DMS 273 treated with DMSO at 0.1 percent for 48 hours (cell line): ENCODE results near the gene CLIC5.

Experiments used
- DNase-seq: peaks from one replicate; lab custom pipeline; 2025; lab: John Stamatoyannopoulos, UW

Gene CLIC5

DNA sequence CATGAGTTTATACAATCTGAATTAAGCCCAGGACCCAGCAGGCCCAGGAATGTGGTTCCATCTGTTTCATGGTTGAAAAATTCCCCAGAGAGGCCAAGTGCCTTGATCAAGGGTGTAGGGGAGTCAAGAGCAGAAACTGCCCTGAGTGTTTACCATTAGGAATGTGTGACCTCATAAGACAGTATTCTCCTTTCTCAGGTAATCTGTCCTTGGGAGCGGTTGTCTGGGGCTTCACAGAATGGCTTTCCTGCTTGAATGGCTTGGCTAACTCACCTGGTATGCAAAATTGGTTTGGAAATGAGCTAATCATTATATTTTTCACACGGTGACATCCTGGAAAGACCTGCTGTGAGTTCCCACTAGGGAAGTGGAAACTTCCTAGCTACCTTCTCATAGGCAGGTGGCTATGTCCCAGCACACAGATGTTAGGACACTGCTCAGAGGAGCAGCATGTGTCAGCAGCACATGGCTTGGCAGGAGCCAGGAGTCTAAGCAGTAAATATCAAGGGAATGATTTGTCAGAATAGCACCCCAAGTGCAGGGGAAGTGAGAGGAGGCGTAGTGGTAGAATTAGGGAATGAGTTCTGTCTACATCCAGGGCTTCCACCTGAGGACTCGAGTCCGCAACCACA is 17.7 kb downstream of the CLIC5 start:
- DNase-seq, result no peak

DNA sequence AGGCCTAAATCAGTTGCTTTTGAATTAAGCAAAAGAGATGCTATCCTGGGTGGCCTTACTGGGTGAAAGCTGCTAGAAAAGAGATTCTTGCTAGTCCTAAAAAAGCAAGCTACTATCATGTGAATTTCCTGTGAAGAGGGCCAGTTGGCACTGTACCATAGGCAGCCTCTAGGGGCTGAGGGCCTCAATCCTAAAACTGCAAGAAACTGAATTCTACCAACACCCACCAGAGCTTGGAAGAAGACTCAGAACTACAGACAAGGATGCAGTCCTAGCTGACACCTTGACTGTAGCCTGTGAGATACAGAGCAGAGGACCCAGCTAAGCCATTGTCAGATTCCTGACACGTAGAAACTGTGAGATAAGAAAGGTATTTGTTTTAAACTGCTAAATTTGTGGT is 24.5 kb downstream of the CLIC5 start:
- no peak for DNase-seq

DNA sequence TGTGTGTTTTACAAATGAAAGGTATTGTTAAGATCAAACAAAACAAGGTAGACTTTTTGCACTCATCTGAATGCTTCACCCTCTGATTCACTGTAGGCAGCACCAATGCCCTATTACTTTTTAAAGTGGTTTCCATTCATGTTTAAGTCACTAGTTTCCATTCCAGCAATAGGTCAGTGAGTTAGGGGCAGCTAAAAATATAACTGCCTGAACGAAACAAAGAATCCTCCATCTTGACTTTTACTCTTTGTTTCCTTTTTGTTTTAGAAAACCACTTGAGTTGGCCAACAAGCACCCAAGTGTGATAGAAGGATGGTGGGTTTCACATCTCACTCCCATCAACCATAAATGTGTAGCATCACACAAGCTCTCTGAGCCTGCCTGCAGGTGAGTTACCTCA is 25.5 kb downstream of the CLIC5 start:
- no peak for DNase-seq

DNA sequence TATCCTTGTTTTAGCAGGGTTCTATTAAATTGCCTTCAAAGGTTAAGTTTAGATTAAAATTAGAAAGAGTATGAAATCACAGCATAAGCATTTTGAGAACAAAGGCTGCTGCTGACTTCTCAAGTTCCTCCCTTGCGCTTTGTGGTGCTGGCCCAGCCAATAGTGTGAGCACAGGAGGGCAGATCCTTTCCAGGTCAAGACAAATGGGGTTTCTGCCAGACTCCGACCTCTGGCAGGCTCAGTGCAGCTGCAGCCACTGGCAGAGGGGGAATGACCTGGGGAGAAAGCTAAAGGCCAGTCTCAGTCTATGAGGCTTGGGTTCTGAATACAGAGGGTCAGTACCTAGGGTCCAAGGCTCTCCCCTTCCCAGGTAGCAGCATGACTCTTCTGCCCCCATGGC is 27.0 kb downstream of the CLIC5 start:
- no peak for DNase-seq

DNA sequence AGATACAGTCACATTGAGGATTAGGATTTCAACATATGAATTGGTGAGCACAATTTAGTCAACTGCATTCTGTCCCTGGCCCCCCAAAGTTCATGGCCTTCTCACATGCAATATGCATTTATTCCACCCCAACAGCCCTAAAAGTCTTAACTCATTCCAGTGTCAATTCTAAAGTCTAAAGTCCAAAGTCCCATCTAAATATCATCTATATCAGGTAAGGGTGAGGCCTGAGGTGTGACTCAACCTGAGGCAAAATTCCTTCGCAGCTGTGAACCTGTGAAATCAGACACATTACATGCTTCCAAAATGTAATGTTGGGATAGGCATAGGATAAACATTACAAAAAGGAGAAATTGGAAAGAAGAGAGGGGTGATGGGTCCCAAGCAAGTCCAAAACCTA is 27.8 kb downstream of the CLIC5 start:
- DNase-seq, result no peak

DNA sequence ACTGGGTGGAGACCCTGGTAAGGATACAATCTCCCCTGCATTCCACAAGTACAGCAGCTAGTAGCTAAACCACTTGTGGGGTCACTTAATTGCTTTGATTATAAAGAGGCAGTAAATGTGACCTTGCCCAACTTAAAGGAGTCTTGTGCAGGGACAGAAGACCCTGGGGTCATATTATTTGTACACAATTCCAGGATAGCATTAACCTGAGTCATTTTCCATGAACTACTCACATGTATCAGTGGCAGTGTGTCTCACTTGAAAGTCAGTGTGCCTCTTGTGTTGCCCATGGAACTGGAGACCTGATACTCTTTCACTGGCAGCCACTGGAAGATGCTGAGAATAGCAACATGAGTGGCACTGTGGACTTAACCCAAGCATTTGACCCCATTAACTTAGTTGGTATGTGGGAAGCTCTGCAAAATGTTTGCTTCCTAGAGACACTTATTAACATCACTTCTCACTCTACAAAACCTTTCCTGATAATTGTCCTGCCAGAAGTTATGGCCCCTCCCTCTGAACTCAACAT is 28.9 kb downstream of the CLIC5 start:
- DNase-seq, result no peak

DNA sequence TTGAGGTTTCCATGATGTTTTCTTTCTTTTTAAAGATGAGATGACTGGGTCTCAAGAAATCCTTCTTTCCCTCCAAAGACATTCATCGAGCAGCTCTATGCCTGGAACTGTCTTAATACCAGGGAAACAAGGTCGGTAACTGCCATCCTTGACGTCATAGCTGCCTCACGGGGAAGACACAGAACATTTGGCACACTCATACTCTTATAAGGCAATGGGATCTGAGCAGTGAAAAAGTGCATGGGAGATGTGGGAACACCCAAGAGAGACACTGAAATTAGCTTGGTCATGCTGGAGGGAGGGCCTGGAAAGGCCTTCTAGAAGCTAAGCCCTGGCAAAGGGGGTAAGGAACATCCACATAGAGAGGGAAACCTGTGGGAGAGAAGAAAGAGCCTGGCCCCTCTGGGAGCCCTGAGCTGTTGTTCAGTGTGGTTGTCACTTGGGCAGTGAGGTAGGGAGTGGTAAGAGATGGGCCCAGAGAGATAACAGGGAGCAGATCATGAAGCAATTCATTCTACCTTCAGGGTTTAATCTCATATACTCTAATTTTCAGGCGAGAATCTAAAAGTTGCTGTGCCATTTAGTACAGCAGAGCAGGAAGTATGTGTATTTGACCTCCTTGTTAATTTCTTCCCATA is 30.8 kb downstream of the CLIC5 start:
- no peak for DNase-seq

DNA sequence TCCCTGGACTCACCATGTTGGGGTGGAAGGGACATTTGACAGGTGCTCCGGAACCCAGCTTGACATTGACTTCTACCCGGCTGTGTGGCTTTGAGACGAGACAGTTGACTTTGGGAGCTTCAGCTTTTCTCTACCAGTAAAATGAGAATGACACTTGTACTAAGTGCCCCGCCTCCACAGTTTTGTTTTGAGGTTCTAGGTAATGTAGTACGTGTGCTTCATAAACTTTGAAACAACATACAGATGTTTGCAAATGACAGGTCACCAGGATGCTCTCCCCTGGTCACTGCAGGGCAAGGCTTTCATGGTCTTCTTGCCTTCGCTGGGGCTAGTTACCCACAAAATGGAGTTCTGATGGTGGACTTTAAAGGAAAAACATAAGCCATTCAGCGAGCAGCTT is 31.3 kb downstream of the CLIC5 start:
- DNase-seq, result no peak

DNA sequence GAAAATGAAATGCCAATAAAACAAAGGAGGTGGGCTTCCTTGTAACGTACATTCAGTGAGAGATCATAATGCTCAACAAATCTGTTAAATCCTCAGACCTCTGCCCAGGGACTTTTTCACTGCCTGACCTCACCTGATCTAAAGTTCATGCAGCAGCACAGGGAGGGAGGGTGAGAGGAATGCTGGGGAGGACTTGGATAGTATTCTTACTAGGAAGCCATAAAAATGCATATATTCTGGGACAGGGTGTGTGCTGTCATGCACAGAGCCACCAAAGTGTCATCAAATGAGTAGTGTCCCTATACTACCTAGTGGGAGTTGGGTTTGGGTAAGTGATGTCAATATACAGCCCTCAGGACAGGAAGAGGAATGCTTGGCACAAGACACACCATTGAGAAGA is 32.6 kb downstream of the CLIC5 start:
- no peak for DNase-seq

DNA sequence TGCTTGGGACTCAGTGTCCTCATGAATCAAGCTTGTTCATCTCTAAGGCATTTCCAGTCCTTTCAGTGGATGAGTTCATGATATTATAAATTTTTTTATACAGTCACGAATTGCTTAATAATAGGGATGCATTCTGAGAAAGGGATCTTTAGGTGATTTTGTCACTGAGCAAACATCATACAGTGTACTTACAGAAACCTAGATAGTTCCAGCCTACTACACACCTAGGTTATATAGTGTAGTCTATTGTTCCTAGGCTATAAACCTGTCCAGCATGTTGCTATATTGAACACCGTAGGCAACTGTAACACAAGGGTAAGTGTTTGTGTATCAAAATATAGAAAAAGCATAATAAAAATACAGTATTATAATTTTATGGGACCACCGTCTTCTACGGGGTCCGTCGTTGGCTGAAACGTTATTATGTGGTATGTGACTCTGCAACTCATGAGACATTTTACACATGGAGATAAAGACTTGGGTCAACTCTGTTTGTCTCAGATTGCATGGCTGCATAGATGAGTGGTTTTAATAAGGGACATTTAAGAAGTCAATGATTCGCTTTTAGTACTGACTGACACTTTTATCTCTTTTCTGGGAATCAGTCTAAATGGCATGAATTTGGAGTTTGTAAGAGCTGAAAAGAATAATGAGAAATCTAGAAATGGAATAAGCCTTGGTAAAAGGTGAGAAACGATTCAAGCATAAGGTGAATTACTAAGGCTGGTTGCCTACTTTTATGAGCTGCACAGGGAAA is 33.2 kb downstream of the CLIC5 start:
- no peak for DNase-seq

DNA sequence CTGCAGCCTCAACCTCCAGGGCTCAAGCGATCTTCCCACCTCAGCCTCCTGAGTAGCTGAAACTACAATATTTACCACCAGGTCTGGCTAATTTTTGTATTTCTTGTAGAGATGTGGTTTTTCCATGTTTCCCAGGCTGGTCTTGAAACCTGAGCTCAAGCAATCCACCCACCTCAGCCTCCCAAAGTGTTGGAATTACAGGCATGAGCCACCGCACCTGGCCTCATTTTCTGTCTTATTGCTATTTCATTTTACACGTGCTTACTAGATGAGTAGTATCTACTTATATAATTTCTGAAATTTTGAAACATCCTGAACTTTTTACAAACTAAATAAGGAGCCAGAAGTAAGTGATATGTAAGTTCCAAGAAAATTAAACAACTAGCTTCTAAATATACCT is 34.6 kb downstream of the CLIC5 start:
- no peak for DNase-seq

DNA sequence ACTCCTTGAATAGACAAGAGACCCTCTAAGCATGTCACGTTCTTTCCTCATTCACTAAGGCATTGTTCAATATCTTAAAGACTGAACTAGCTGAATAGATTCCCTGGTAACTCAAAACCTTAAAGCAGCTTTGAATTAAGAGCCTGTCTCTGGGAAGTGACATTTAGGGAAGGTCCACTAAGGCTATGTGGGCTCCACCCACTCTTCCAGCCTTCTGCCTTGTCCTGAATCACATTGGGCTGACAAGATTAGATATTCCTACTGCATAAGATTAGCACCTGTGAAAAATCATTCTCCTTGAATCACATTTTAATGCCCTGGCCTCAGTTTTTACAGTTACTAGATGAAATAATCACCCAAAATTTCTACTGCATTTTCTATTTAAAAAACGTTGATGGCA is 36.3 kb downstream of the CLIC5 start:
- DNase-seq, result no peak

DNA sequence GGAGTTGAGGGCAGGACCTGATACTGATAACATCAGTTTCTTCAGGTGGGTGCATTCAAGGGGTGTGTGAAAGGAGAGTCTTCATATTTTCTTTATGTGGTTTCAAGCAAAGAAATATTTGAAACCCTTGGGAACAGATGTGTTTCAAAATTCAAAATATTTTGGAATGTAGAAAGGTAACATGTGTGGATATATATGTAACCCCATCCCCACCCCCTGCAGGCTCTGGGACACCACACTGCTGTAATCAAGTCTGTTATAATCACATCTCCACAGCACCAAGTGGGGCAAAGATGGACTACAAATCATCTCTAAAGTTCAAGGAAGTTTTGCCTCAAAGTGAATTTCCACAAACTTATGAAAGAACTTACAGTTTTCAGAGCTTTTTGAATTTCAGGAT is 41.1 kb downstream of the CLIC5 start:
- DNase-seq, result no peak

DNA sequence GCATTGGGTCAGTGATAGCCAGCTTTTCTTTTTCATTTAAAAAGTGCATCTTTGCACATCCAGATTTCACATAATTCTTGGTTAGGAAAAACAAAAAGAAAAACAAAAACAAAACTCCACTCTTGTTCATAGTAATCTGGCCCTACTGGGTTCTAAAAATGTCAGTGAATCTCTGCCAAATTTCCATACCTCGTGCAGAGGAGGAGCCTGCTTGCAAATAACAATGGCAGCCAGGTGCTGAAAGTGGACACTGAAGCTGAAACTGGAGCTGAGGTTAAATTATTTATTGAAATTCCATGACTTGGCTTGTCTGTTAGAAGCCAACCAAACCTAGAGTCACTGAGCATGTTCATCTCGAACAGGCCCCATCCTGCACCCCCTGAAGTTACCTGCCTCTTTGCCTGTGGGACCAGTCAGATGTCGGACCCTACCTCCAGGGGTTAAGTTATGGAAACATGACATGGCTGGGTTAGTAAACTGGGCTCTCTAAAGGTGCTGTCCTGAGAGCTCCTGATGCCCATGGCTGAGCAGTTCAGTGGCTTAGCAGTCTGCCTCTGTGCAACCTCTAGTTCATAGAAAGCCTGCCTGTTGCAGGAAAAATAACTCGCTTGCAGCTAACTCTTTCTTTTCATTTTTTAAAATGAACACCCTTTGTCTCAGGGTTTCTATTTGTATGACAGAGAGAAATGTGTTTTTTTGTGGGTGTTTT is 42.7 kb downstream of the CLIC5 start:
- no peak for DNase-seq

DNA sequence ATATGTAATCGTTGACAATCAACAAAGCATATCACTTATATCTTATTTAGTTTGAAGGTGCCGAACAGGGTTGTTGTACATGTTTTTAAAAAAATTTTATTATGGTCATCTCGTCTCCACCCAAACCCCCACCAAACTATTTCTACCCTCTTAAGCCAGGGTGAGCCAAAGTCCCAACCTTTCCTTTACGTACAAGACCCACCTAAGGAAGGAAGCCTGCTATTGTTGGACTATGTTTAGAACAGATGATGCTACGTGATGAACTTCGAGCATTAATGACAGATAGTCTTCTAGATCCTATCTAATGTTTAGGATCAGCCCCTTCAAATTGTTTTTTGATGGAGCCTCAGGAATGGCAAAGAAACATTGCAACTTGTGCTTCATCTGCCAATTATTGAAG is 44.4 kb downstream of the CLIC5 start:
- no peak for DNase-seq

DNA sequence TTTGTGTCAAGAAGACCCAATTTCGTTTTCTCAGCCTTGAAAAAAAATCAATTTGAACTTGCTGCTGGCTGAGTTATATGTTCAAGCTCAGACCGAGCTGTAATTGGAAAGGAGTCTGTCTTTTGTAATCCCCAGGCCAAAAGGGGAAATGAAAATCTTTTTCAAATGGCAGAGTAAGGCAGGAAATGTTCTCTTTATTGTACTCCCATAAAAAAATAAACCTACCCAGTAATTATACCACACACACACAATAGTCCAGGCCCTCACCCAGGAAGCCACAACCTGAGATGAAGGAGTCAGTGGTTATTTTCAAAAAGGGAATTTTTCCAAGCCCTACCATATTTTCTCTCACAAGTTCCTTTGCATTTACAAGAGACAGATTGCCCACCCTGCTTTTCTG is 45.3 kb downstream of the CLIC5 start:
- DNase-seq, result no peak

DNA sequence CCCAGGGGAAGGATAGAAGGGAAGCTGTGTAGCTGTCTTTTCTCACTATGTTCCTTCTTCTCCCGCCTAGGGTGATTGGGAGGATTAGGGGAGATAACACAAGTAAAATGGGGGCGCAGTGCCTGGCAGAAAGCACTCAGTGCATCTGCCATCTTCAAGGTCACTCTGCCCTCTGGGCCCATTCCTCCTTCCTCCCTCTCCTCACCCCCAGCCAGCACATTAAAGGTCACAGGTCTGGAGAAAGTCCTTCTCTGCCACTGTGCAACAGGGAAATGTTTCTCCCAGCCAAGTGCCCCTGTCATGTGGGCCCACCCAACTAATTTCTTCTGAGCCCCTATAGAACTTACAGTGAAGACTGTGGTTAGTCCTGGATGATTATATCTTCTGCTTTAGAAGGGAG is 45.8 kb downstream of the CLIC5 start:
- no peak for DNase-seq

DNA sequence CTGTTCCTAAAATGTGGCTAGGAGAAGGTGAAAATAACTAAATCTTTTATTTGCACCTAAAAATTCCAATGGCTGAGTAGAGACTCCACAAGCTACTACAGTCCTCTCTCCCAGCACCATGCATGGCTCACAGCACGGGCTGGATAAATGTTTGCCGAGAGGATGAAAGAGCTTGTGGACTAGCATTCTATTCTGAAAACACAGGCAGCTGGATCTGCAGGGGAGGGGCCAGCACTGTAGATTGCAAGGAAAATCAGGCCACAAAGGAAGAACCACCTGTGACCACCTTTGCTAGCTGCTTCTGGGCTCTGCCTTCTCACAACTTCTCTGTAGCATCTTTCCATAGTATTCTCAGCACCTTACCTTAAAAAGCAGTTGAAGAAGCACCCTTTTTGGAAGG is 46.6 kb downstream of the CLIC5 start:
- no peak for DNase-seq

DNA sequence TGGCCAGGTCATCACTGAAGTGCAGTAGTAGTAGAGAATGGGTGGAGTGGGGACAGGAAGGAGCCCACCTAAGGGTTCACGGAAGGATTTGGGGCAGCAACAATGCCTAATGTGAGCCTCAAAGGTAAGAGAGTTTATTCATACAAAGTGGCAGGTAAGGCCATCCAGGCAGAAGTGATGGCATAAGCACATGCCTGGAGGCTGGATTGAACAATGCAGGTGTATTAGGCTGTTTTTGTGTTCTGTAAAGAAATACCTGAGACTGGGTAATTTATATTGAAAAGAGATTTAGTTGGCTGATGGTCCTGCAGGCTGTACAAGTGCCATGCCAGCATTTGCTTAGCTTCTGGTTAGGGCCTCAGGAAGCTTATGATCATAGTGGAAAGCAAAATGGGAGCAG is 48.3 kb downstream of the CLIC5 start:
- no peak for DNase-seq

DNA sequence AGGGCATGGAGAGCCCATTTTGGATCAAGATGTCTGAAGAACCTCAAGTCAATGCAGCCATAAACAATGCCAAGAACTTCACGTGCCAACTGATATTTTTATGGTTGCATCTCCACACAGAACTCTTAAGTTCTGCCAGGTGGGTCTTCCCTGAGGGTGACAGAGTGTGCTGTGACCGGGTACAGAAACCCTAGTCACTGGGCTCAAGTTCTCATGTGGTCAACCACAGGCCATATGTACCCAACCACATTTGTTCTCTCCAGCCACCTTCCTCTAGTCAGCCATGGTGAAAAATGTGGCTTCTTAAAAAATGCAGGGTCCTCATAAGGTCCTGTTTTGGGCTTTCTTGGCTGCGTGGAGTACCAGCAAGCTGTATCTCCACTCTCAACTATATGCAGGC is 48.9 kb downstream of the CLIC5 start:
- DNase-seq, result no peak

DNA sequence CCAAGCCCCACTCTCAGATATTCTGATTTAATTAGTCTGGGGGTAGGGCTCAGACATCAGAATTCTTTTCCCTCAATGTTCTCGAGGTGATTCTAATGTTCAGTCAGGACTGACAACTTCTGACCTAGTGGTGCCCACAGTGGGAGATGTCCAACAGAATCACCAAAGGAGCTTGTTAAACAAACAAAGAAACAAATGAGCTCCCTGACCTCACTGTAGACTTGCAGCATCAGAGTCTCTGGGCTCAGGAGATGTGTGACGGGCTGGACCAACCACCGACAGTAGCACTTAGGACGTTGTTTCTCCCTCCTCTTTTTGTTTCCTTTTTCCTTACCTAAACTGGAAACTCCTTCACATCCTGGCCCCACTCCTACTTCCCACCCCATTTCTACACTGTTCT is 49.3 kb downstream of the CLIC5 start:
- no peak for DNase-seq

DNA sequence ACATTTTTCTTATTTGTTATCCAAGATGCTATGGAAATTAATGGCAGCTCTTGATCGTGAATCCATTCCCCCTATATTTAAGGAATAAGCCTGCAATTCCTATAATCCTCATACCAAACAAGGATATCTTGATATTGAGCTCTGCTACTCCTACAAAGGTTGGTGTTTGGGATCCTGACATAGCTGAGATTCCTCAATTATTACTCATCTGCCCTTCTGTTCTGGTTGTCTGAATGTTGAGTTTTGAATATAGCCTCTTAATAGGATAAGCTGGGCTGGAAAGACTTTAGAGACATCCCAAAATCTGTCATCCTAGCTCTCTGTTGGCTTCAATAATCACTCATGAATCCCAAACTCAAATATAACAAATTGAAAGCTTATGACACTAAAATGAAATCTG is 49.9 kb downstream of the CLIC5 start:
- no peak for DNase-seq

DNA sequence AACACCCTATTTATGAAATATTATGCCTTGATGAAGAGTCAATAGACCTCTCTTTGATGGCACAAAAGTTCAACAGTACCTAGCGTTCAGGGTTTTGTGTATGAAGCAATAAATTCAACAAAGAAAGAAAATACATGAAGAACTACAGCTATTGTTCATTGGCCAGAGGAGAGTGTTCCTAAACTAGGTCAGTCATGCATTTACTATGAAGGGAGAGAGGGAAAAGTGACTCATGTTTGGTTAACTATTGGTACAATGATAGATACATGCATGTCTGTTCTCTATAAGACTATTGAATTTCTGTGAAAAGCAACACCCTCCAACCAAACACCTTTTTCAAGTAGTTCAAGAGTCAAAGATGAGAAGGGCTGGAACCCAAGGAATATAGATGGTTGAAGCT is 50.7 kb downstream of the CLIC5 start:
- no peak for DNase-seq
